Stimulated activated CD8-positive, alpha-beta memory T cell treated with anti-CD3 and anti-CD28 coated beads, Interleukin-12 subunit alpha, Interleukin-12 subunit beta, amount 100 ng/mL, for 24 hours (primary cell): ENCODE measurements around the gene SERPINB10.

Experiments used
- DNase-seq: peaks from one replicate; pipeline ENCODE4 v3.0.0-alpha.2; 2020; ENCODE audit errors: extremely low read depth

The SERPINB10 gene

GRCh38 chr18:63907664-63908063, at the start of gene SERPINB10:
Gene SERPINB10 (plus strand): TSS chr18:63907958. CDS start chr18:63915511, 7,553 bp downstream.
- DNase-seq: no peak

- no peak for DNase-seq
These were observed 49.3 kb upstream of the SERPINB10 start for GRCh38 chr18:63858456-63858855.

GRCh38 chr18:63859781-63860475, 47.8 kb upstream of the SERPINB10 start:
- DNase-seq: no peak

- no peak for DNase-seq
These were observed 47.2 kb upstream of the SERPINB10 start for GRCh38 chr18:63860531-63860930.

GRCh38 chr18:63867368-63868125, 40.2 kb upstream of the SERPINB10 start:
- no peak for DNase-seq

GRCh38 chr18:63868546-63868945, 39.2 kb upstream of the SERPINB10 start:
- no peak for DNase-seq

- DNase-seq: no peak
These were observed 38.4 kb upstream of the SERPINB10 start for GRCh38 chr18:63869374-63869773.

GRCh38 chr18:63869851-63870250, 37.9 kb upstream of the SERPINB10 start:
- no peak for DNase-seq

- no peak for DNase-seq
These were observed 35.9 kb upstream of the SERPINB10 start for GRCh38 chr18:63871836-63872235.

- DNase-seq: no peak
These were observed 35.2 kb upstream of the SERPINB10 start for GRCh38 chr18:63872586-63872985.

GRCh38 chr18:63878343-63878742, 29.4 kb upstream of the SERPINB10 start:
- DNase-seq: no peak

- no peak for DNase-seq
These were observed 28.8 kb upstream of the SERPINB10 start for GRCh38 chr18:63878925-63879324.

GRCh38 chr18:63879709-63880108, 28.0 kb upstream of the SERPINB10 start:
- DNase-seq: no peak

- no peak for DNase-seq
These were observed 25.9 kb upstream of the SERPINB10 start for GRCh38 chr18:63881851-63882250.

GRCh38 chr18:63882333-63883141, 25.2 kb upstream of the SERPINB10 start:
- no peak for DNase-seq

- no peak for DNase-seq
These were observed 24.1 kb upstream of the SERPINB10 start for GRCh38 chr18:63883617-63884016.

GRCh38 chr18:63887424-63887823, 20.3 kb upstream of the SERPINB10 start, which contains the start of gene SERPINB2:
Gene SERPINB2 (plus strand): TSS chr18:63887705. CDS start chr18:63891445, 3,740 bp downstream.
- no peak for DNase-seq

GRCh38 chr18:63888470-63889190, 19.1 kb upstream of the SERPINB10 start:
- no peak for DNase-seq

GRCh38 chr18:63889626-63890025, 18.1 kb upstream of the SERPINB10 start:
- no peak for DNase-seq

- DNase-seq: no peak
These were observed 17.4 kb upstream of the SERPINB10 start for GRCh38 chr18:63890237-63890949.

- DNase-seq: no peak
These were observed 16.8 kb upstream of the SERPINB10 start for GRCh38 chr18:63890950-63891304.
